Stimulated activated CD4-positive, alpha-beta T cell treated with anti-CD3 and anti-CD28 coated beads, Interleukin-2, amount 100 ng/mL, for 24 hours (primary cell): ENCODE data around the gene METTL22.
A peak's percentile ranks its signal among the peaks of the same experiment; 100 is the strongest.

Experiments
- DNase-seq, 2 donors: peaks; one replicate each; pipeline ENCODE4 v3.0.0-alpha.2; 2020

Gene METTL22

GRCh38 chr16:8670014-8670560 lies 48.6 kb downstream of the METTL22 start:
- DNase-seq, result no peak

- DNase-seq, result no peak
These were observed 52.3 kb downstream of the METTL22 start for GRCh38 chr16:8673611-8674412.

- peak; percentile 85 to 90 for DNase-seq
These were observed 53.0 kb downstream of the METTL22 start, which contains the start of gene ABAT for GRCh38 chr16:8674413-8675022. Gene ABAT (plus strand): TSS chr16:8674617. CDS start chr16:8735740, 61,123 bp downstream.

GRCh38 chr16:8675183-8676159 lies 54.0 kb downstream of the METTL22 start:
- peak; percentile 59 to 64 for DNase-seq

GRCh38 chr16:8676160-8676547 lies 54.7 kb downstream of the METTL22 start:
- no peak for DNase-seq

GRCh38 chr16:8676737-8677375 lies 55.4 kb downstream of the METTL22 start:
- no peak for DNase-seq

GRCh38 chr16:8677481-8677880 lies 56.0 kb downstream of the METTL22 start:
- DNase-seq, result no peak

- no peak for DNase-seq
These were observed 56.8 kb downstream of the METTL22 start for GRCh38 chr16:8678068-8678927.

GRCh38 chr16:8679151-8679550 lies 57.7 kb downstream of the METTL22 start:
- no peak for DNase-seq

GRCh38 chr16:8682551-8683259 lies 61.2 kb downstream of the METTL22 start:
- no peak for DNase-seq

GRCh38 chr16:8683640-8684039 lies 62.1 kb downstream of the METTL22 start:
- no peak for DNase-seq

- DNase-seq, result no peak
These were observed 64.1 kb downstream of the METTL22 start for GRCh38 chr16:8685617-8686016.

GRCh38 chr16:8686031-8686621 lies 64.6 kb downstream of the METTL22 start:
- DNase-seq, result no peak

- no peak for DNase-seq
These were observed 65.4 kb downstream of the METTL22 start for GRCh38 chr16:8686879-8687278.

GRCh38 chr16:8689686-8690085 lies 68.2 kb downstream of the METTL22 start:
- DNase-seq, result no peak

GRCh38 chr16:8691728-8692127 lies 70.2 kb downstream of the METTL22 start:
- no peak for DNase-seq

GRCh38 chr16:8694795-8695728 lies 73.6 kb downstream of the METTL22 start:
- DNase-seq, result no peak

- no peak for DNase-seq
These were observed 75.4 kb downstream of the METTL22 start for GRCh38 chr16:8696880-8697279.

GRCh38 chr16:8697965-8698364 lies 76.5 kb downstream of the METTL22 start:
- DNase-seq, result no peak
